ENCODE measurements around the gene LRBA. TPM values are rescaled to one million over a fixed set of nuclear protein-coding genes. Genes with fewer than 3 reads are reported as not detected.
A peak's percentile ranks its signal among the peaks of the same experiment; 100 is the strongest.
"Not testable (repeated sequence)": the region's sequence is repeated elsewhere in the genome, so short reads cannot be mapped to it uniquely, and the experiment has no call there.

Gene LRBA
- total RNA-seq, 1 experiment from 2014 or later, result 53.4 TPM

GRCh38 chr4:150974252-150974640 lies 40.8 kb downstream of the LRBA start:
- DNase-seq (ENCODE audit: low spot score), result no peak

- DNase-seq (ENCODE audit: low spot score), result peak; percentile 62
These were observed 41.3 kb downstream of the LRBA start for GRCh38 chr4:150973626-150974251.

- DNase-seq (ENCODE audit: low spot score), result no peak
These were observed 42.5 kb downstream of the LRBA start for GRCh38 chr4:150972592-150972991.

GRCh38 chr4:150971901-150972300 lies 43.2 kb downstream of the LRBA start:
- no peak for DNase-seq (ENCODE audit: low spot score)

GRCh38 chr4:150970685-150971151 lies 44.4 kb downstream of the LRBA start:
- no peak for DNase-seq (ENCODE audit: low spot score)

- no peak for DNase-seq (ENCODE audit: low spot score)
These were observed 50.3 kb downstream of the LRBA start for GRCh38 chr4:150964754-150965153.

GRCh38 chr4:150963602-150964345 lies 51.3 kb downstream of the LRBA start:
- DNase-seq (ENCODE audit: low spot score), result not testable (repeated sequence)

GRCh38 chr4:150962245-150962644 lies 52.8 kb downstream of the LRBA start:
- DNase-seq (ENCODE audit: low spot score), result no peak

- DNase-seq (ENCODE audit: low spot score), result no peak
These were observed 53.5 kb downstream of the LRBA start for GRCh38 chr4:150961566-150961965.

- DNase-seq (ENCODE audit: low spot score), result no peak
These were observed 54.3 kb downstream of the LRBA start for GRCh38 chr4:150960818-150961217.

GRCh38 chr4:150960079-150960478 lies 55.0 kb downstream of the LRBA start:
- DNase-seq (ENCODE audit: low spot score), result no peak

GRCh38 chr4:150957981-150958380 lies 57.1 kb downstream of the LRBA start:
- not testable (repeated sequence) for DNase-seq (ENCODE audit: low spot score)

GRCh38 chr4:150957095-150957494 lies 58.0 kb downstream of the LRBA start:
- DNase-seq (ENCODE audit: low spot score), result not testable (repeated sequence)

GRCh38 chr4:150953916-150954315 lies 61.2 kb downstream of the LRBA start:
- not testable (repeated sequence) for DNase-seq (ENCODE audit: low spot score)

GRCh38 chr4:150952167-150952845 lies 62.8 kb downstream of the LRBA start:
- no peak for DNase-seq (ENCODE audit: low spot score)

- no peak for DNase-seq (ENCODE audit: low spot score)
These were observed 64.3 kb downstream of the LRBA start for GRCh38 chr4:150950657-150951288.

GRCh38 chr4:150949943-150950342 lies 65.1 kb downstream of the LRBA start:
- DNase-seq (ENCODE audit: low spot score), result no peak

GRCh38 chr4:150949342-150949741 lies 65.7 kb downstream of the LRBA start:
- no peak for DNase-seq (ENCODE audit: low spot score)

- DNase-seq (ENCODE audit: low spot score), result no peak
These were observed 66.4 kb downstream of the LRBA start for GRCh38 chr4:150948710-150949109.

- DNase-seq (ENCODE audit: low spot score), result no peak
These were observed 67.0 kb downstream of the LRBA start for GRCh38 chr4:150948074-150948473.

GRCh38 chr4:150944660-150945059 lies 70.4 kb downstream of the LRBA start:
- DNase-seq (ENCODE audit: low spot score), result no peak

GRCh38 chr4:150943818-150944217 lies 71.3 kb downstream of the LRBA start:
- no peak for DNase-seq (ENCODE audit: low spot score)
